Duodenal mucosa (tissue), 2 donors: Measurements from ENCODE around the gene ATG4A.
A peak's percentile ranks its signal among the peaks of the same experiment; 100 is the strongest.

ENCODE experiments used
- H3K27ac ChIP-seq: one replicate; pipeline ENCODE4 v1.7.0; 2013; ENCODE audit warnings: low read depth, low read length
- H3K27me3 ChIP-seq, 2 donors: one replicate each; pipeline ENCODE4 v1.7.0; 2013; ENCODE audit warnings: low read length in 2 of 2, control low read depth in 1 of 2; ENCODE audit not compliant: insufficient read depth in 2 of 2, control insufficient read depth in 1 of 2
- H3K36me3 ChIP-seq, 2 donors: one replicate each; pipeline ENCODE4 v1.7.0; 2013; ENCODE audit warnings: low read length in 2 of 2, control low read depth in 1 of 2; ENCODE audit not compliant: insufficient read depth in 2 of 2, control insufficient read depth in 1 of 2
- H3K4me1 ChIP-seq, 2 donors: one replicate each; pipeline ENCODE4 v1.7.0; 2013; ENCODE audit warnings: low read length in 2 of 2, control low read depth in 1 of 2; ENCODE audit not compliant: insufficient read depth in 2 of 2, control insufficient read depth in 1 of 2
- H3K4me3 ChIP-seq, 2 donors: one replicate each; pipeline ENCODE4 v1.7.0; 2013; ENCODE audit warnings: low read length in 2 of 2, low read depth in 1 of 2
- H3K9ac ChIP-seq, 2 donors: one replicate each; pipeline ENCODE4 v1.7.0; 2013; ENCODE audit warnings: low read length in 2 of 2, low read depth in 1 of 2
- H3K9me3 ChIP-seq, 2 donors: one replicate each; pipeline ENCODE4 v1.7.0; 2013; ENCODE audit warnings: low read length in 2 of 2, control low read depth in 1 of 2; ENCODE audit not compliant: control insufficient read depth in 1 of 2

Gene ATG4A

DNA sequence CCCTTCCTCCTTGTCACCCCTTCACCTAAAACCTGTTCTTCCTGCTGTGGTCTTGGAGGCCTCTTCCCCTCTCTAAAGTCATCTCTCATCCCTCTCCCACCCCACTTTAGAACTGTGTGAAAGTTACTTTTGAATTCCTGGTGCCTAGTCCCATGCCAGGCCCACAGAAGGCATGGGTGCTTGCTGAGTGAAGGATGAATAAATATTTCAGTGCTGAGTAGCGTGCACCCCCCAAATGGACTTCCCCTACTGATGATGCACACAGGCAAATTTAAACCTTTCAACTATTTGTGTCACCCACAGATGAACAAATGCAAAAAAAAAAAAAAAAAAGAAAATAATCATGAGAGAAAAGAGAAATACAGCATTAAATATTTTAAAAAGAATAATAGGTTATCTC, 20.0 kb upstream of the ATG4A start:
- Histone ChIP-seq H3K9ac (no peak overlapping the region), H3K36me3 (no peaks in the 10 kb centered on the region), H3K27me3 (no peaks in the 10 kb centered on the region), H3K27ac (no peak overlapping the region), H3K4me3 (no peak overlapping the region), H3K4me1 (no peaks in the 10 kb centered on the region), H3K9me3 (no peaks in the 10 kb centered on the region)

DNA sequence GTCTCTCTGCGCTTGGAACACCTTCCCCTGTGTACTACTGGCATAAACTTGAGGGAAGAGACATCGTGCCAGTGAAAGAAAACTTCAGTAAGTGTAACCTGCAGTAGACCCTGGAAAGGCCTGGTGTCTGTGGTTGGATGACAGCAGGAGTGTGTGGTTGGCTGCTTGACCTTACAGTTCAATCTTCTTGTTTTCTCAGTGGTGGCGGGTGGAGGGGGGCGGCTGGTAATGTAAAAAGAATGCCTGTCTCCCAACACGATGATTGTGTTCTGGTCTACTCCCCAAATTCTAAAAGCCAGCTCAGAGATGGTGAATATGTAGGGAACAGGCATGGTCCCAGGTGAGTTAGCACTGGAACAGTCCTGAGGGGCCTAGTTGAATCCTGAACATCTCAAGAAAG, 18.8 kb upstream of the ATG4A start:
- no peaks in the 10 kb centered on the region for H3K9me3 ChIP-seq
- no peak overlapping the region for H3K4me3 ChIP-seq
- no peaks in the 10 kb centered on the region for H3K36me3 ChIP-seq
- H3K4me1 ChIP-seq: no peaks in the 10 kb centered on the region
- no peak overlapping the region for H3K27ac ChIP-seq
- H3K27me3 ChIP-seq: no peaks in the 10 kb centered on the region
- H3K9ac ChIP-seq: no peak overlapping the region

DNA sequence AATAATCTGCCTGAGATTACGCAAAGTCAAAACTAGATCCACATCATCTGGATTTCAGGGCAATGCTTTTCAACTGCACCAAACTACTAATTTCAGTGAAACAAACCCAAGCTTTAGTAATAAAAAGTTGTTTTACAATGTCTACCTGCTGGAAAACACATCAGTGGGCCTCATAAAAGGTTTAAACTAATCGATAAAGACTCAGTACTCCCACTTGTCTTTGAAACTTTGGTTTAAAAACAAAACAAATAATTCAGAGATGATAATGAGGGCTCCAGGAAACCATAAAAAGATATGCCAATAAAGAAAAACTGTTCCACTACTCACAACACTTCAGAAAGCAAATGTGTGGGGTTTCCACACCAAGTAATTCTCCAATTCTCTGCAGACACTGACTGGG, 10.5 kb upstream of the ATG4A start:
- no peak overlapping the region for H3K9ac ChIP-seq
- H3K27me3 ChIP-seq: no peaks in the 10 kb centered on the region
- H3K36me3 ChIP-seq: peaks cover 0 to 7% of the 10 kb centered on the region in 2 donors
- no peak overlapping the region for H3K4me3 ChIP-seq
- no peaks in the 10 kb centered on the region for H3K4me1 ChIP-seq
- no peaks in the 10 kb centered on the region for H3K9me3 ChIP-seq
- H3K27ac ChIP-seq: no peak overlapping the region

DNA sequence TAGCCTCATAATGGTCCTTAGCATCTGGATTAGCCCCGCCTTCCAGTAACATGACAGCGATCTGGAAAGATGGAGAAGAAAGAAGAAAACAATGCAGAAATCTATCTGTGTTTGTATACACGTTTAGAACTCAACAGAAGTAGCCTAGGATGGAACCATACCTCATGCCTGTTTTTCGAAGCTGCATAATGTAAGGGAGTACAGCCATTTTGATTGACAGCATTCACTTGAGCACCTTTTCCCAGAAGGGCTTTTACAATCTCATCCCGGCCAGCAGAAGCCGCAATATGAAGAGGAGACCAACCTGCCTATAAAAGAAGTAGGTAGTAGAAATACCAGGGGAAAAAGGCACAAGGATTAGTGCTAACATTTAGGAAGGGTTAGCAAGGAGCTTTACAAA, 3.8 kb upstream of the ATG4A start:
- no peak overlapping the region for H3K9ac ChIP-seq
- no peak overlapping the region for H3K27ac ChIP-seq
- H3K4me1 ChIP-seq: peaks cover 0 to 5% of the 10 kb centered on the region in 2 donors
- peaks cover 0 to 23% of the 10 kb centered on the region in 2 donors for H3K36me3 ChIP-seq
- no peak overlapping the region for H3K4me3 ChIP-seq
- no peaks in the 10 kb centered on the region for H3K27me3 ChIP-seq
- no peaks in the 10 kb centered on the region for H3K9me3 ChIP-seq

DNA sequence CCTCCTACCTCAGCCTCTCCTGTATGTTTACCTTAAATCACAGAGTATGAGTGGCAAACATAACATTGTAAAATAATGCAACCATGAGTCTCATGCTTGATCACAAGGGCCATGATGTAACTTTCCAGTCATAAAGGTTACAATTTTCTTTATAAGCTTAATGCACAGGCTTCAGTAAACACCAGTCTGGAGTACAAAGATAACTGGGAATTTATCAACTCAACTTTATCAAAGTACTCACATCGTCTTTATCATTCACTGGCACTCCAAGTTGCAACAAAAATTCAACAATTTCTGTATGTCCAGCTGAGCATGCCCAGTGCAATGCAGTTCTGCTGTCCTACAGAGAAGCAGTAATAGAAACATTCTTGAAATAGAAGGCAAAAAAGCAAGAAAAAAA, 3.1 kb upstream of the ATG4A start:
- Histone ChIP-seq H3K27me3 (no peaks in the 10 kb centered on the region), H3K36me3 (peaks cover 0 to 23% of the 10 kb centered on the region in 2 donors), H3K4me3 (no peak overlapping the region), H3K9me3 (no peaks in the 10 kb centered on the region), H3K9ac (no peak overlapping the region), H3K27ac (no peak overlapping the region), H3K4me1 (peaks cover 0 to 5% of the 10 kb centered on the region in 2 donors)

DNA sequence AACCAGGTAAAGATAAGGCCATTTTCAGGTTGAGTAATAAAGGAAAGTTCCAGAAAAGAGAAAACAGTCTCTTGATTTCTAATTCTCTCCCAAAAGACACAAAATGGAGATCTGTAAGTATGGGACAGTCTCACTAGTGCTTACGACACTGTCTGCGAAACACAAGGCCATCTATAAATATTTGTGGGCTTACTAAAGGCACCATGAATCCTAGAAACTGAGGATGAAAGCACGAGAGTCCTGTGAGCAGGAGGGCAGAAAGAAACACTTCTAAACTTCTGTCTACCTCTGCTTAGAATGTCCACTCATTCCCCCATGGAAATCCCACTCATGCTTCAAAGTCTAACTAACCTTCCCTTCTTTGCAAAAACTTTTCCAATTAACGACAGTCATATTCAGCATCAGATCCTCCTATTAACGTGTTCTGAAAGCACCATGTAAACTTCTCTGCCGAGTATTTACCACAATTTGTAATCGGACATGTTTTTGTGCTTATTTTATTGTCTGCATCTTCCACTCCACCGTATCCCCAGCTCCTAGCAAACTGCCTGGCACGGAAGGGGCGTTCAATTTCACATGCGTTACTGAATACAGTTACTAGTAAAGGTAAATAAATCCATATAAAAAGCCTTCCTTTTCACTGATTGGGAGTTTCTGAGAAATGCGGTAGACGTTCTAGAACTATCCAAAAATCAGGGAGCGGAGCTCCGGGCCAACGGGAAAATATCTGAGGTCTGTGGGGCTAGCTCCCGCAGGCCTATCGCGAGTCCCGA, 901 bp upstream of the ATG4A start:
- Histone ChIP-seq H3K9me3 (no peaks in the 10 kb centered on the region), H3K4me3 (peak overlapping the region; percentile 80 to 88), H3K36me3 (peaks cover 0 to 17% of the 10 kb centered on the region in 2 donors), H3K4me1 (peaks cover 0 to 5% of the 10 kb centered on the region in 2 donors), H3K27me3 (no peaks in the 10 kb centered on the region), H3K27ac (peak overlapping the region; percentile 81), H3K9ac (peak overlapping the region; percentile 77 to 85)

DNA sequence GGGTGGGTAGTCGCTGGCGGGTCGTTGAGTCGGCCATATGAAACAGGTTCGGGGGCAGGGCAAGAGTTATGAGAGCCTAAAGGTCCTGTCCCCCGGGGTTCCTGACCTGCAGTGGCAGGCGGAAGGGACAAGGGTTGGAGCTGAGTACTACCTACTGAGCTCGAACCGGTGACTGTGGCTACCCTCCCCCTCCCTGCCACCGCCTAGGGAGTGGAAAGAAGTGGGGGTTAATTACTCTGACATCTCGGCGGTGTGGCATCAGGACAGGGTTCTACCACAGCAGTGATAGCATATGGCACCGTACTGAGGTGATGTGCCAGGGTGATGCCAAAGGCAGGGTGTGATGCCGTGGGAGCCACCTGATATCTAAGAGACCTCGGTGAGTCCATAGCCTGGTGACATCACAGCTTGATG, 307 bp downstream of the ATG4A start:
- no peaks in the 10 kb centered on the region for H3K27me3 ChIP-seq
- no peaks in the 10 kb centered on the region for H3K9me3 ChIP-seq
- H3K36me3 ChIP-seq: peaks cover 0 to 13% of the 10 kb centered on the region in 2 donors
- H3K4me3 ChIP-seq: peak overlapping the region; percentile 88
- peaks cover 0 to 5% of the 10 kb centered on the region in 2 donors for H3K4me1 ChIP-seq
- peak overlapping the region; percentile 77 for H3K27ac ChIP-seq
- peak overlapping the region; percentile 72 to 85 for H3K9ac ChIP-seq

DNA sequence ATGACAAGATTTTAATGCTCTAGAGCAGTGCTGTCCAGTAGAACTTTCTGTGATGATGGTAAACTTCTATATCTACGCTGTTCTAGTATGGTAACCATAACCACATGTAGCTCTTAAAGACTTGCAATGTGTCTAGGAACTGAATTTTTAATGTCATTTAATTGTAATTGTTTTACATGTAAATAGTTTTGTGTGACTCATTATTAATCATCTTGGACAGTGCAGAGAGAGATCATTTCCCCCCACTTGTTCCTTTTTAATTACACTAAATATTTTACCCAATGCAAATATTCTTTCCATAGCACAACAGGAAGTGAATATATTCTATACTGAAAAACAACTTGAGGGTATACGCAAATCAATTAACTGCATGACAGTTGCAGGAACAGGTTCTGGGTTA, 5.8 kb downstream of the ATG4A start:
- Histone ChIP-seq H3K9ac (no peak overlapping the region), H3K27me3 (no peaks in the 10 kb centered on the region), H3K4me1 (no peaks in the 10 kb centered on the region), H3K9me3 (no peaks in the 10 kb centered on the region), H3K27ac (no peak overlapping the region), H3K36me3 (no peaks in the 10 kb centered on the region), H3K4me3 (no peak overlapping the region)

DNA sequence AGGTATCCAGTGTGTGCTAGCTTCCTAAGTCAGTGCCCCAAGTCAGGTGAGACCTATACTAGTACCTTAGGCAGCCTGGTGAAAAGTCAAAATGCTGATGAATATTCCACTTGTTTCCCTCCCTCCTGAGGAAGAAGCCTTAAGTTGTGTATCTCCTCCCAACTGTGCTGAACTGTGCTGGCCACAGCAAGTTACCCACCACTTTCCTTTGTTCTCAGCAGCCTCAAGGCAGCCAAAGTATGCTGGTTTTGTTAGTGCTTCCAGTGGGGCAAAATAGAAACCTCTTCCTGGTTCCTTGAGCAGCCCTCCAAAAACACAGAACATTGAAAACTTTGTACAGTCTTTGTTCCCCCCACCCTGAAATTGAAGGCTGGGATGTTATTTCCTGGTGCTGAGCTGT, 13.9 kb downstream of the ATG4A start:
- H3K27me3 ChIP-seq: no peaks in the 10 kb centered on the region
- H3K27ac ChIP-seq: no peak overlapping the region
- no peaks in the 10 kb centered on the region for H3K4me1 ChIP-seq
- H3K9ac ChIP-seq: no peak overlapping the region
- H3K4me3 ChIP-seq: no peak overlapping the region
- no peaks in the 10 kb centered on the region for H3K9me3 ChIP-seq
- H3K36me3 ChIP-seq: no peaks in the 10 kb centered on the region

DNA sequence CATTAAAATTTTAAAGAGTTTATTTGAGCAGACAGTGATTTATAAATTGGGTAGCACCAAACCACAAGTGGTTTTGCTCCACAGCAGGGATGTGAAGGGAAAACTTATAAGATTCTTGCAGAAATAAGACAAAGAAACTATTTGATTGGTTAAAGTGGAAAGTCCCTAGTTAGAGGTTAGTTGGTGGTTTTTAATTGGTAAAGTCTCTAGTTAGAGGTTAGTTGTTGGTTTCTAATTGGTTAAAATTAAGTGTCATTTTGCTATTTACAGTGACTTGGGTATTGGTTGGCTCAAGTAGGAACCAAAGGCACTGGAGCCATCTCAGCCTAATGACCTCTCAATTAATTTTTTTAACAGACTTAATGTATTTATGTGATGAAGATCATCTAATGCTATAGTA, 23.0 kb downstream of the ATG4A start:
- no peaks in the 10 kb centered on the region for H3K4me1 ChIP-seq
- H3K27ac ChIP-seq: no peak overlapping the region

More for the DNA sequence above, 23.0 kb downstream of the ATG4A start:
- Histone ChIP-seq H3K4me3 (no peak overlapping the region), H3K36me3 (no peaks in the 10 kb centered on the region), H3K27me3 (no peaks in the 10 kb centered on the region), H3K9ac (no peak overlapping the region), H3K9me3 (no peaks in the 10 kb centered on the region)
